ENCODE data around the gene CLCA4.

Gene CLCA4

DNA sequence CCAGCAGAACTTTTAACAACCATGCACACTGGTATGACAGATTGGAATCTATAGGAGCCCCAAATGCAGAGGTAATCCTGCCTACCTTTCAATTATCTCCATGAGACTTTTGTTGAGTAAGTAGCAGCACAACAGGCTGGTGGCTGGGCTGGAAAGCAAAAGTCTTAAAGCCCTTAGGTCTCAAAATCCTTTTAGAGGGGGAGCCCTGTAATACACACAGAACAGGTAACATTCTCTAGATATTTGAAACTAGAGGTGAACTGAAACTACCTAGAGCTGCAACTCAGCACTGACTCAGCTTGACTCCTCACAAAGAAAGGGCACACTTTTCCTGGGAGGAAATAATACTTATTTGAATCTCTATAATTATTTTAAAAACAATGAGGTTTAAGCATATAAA is 71.5 kb downstream of the CLCA4 start:
- DNase-seq (ENCODE audit: insufficient read length, low spot score) (no peak), FAIRE-seq (no peak)
- no peak for TF ChIP-seq POLR2A (IDR thresholded peaks at IDR 0.05; ENCODE audit: low read depth, low read length)

DNA sequence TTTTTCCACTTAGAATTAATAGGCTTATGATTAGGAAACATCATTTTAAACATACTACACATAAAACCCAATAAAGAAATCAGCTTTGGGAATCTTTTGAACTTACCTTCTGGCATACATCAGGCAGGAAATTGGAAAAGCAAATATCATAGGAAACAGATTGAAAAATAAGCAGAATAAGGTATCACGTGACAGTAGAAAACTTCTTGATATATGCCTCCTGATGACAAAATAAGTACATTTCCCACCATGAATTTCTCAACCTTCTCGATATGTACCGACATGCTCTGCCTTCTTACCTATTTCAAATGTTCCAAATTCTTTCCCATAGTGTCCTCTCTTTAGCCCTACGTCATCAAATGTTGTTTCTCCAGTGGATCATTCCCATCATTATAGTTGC is 72.4 kb downstream of the CLCA4 start:
- no peak for FAIRE-seq
- DNase-seq (ENCODE audit: insufficient read length, low spot score): no peak
- TF ChIP-seq POLR2A (IDR thresholded peaks at IDR 0.05; ENCODE audit: low read depth, low read length): no peak

DNA sequence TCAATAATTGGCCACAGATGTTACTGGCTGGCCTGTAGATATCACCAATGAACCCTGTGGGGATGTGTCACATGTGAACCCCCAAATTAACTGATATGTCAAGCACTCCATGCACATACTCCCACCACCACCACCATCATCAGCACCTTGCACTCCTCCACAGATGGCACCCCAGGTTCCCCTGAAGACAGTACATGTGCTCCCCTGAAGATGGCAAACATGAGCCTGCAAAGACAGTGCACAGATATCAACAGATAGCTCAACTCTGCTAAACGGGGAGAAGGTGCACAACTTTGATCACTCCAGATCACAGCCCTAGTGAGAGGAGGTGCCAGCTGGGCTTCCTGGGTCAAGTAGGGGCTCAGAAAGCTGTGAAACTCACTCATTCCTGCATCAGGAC is 74.4 kb downstream of the CLCA4 start:
- DNase-seq (ENCODE audit: insufficient read length, low spot score): no peak
- TF ChIP-seq POLR2A (IDR thresholded peaks at IDR 0.05; ENCODE audit: low read depth, low read length): no peak
- no peak for FAIRE-seq

Data from H54 (cell line).